ENCODE measurements around the gene RIC1. TPM values are rescaled to one million over a fixed set of nuclear protein-coding genes. Genes with fewer than 3 reads are reported as not detected.

The RIC1 gene
- total RNA-seq, 4 donors from 2014 or later, result 34.0 to 153 (median 37.3) TPM

DNA sequence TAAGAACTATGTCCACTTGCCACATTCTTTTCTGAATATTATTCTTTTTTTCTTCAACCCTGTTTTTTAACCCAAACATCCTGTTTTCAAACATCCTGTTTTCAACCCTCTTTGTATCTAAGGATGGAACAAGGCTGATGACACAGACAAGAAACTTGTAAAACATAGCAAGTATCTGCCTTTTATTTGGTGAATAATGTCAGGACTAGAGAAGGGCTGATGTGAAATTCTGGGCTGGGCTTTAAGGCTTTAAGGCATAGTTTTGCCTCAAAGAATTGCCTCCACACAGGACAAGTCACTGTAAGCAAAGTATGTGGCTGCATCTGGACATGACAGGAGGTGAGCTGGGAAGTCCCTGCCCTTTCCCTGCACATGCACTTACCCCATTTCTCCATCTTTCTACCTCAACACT is 42.5 kb upstream of the RIC1 start:
- in situ Hi-C loops (cut with MboI; ENCODE audit: low sequenced_read_pairs in 4 of 4), result loop anchor here in 3 of 4 donors (25.0 kb wide), 2 partner anchors 399 to 824 kb away; partner anchors contain the start of gene INSL6 (in 2 of the 3)

DNA sequence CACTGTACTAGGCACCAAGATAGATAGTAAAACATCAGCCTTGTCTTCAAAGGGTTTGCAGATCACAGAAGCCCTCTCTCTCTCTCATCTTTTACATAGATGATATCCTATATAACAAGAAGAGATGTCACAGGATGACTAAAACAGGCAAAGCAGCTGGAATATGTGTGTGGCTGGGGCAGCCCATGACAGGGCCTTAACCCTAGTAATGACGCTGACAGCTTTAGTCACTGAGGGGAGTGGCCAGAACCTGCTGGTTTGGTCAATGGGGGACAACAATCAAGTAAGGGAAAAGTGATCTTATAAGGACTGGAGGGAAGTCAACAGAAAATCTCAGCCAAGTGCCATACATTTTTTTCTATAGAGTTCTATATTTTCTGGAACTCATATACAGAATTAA is 41.9 kb upstream of the RIC1 start:
- ATAC-seq, result no peak
- Histone ChIP-seq H3K4me1 (peaks cover 0 to 7% of the 10 kb centered on the region in 2 donors), H3K36me3 (no peaks in the 10 kb centered on the region), H3K9me3 (no peaks in the 10 kb centered on the region), H3K27me3 (no peaks in the 10 kb centered on the region), H3K4me3 (no peak overlapping the region), H3K27ac (no peak overlapping the region)
- in situ Hi-C loops (cut with MboI; ENCODE audit: low sequenced_read_pairs in 4 of 4), result loop anchor here in 3 of 4 donors (25.0 kb wide), 2 partner anchors 400 to 825 kb away; partner anchors contain the start of gene INSL6 (in 2 of the 3)
- intact Hi-C loops (cut with DNase I; ENCODE audit: low total_unique reads), result no loop called here
- TF ChIP-seq, protein P1, sequence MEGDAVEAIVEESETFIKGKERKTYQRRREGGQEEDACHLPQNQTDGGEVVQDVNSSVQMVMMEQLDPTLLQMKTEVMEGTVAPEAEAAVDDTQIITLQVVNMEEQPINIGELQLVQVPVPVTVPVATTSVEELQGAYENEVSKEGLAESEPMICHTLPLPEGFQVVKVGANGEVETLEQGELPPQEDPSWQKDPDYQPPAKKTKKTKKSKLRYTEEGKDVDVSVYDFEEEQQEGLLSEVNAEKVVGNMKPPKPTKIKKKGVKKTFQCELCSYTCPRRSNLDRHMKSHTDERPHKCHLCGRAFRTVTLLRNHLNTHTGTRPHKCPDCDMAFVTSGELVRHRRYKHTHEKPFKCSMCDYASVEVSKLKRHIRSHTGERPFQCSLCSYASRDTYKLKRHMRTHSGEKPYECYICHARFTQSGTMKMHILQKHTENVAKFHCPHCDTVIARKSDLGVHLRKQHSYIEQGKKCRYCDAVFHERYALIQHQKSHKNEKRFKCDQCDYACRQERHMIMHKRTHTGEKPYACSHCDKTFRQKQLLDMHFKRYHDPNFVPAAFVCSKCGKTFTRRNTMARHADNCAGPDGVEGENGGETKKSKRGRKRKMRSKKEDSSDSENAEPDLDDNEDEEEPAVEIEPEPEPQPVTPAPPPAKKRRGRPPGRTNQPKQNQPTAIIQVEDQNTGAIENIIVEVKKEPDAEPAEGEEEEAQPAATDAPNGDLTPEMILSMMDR (IDR thresholded peaks at IDR 0.05 in 4 of 5, conservative IDR thresholded peaks at IDR 0.05 in 1 of 5), result no peak
- TF ChIP-seq POLR2A (IDR thresholded peaks at IDR 0.05), result no peak
- DNase-seq, result no peak

More for the DNA sequence above, 42.5 kb upstream of the RIC1 start:
- Histone ChIP-seq H3K27me3 (no peaks in the 10 kb centered on the region), H3K36me3 (no peaks in the 10 kb centered on the region), H3K9me3 (no peaks in the 10 kb centered on the region), H3K4me3 (no peak overlapping the region), H3K27ac (no peak overlapping the region), H3K4me1 (peaks cover 0 to 7% of the 10 kb centered on the region in 2 donors)
- TF ChIP-seq, protein P1 (IDR thresholded peaks at IDR 0.05 in 4 of 5, conservative IDR thresholded peaks at IDR 0.05 in 1 of 5), result no peak
- no peak for TF ChIP-seq POLR2A (IDR thresholded peaks at IDR 0.05)
- ATAC-seq (no peak), DNase-seq (no peak)
- intact Hi-C loops (cut with DNase I; ENCODE audit: low total_unique reads), result no loop called here

DNA sequence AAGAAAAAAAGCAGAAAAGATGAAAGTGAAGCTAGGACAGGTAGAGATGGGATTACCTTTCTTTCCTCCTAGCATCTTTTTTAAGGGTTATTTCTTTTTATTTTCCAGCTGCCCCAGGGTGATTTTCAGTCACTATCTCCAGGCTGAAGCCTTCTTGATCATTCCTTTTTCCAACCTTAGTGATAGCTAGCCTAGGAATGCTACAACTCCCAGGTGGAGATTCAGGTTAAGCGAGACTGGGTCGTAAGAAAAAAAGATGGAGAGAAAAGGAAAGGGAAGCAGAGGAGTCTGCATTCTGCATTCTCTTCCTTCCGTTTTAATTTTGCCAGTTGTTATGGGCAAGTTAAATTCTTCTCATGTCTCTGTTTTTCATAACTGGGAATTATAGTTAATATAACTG is 36.7 kb upstream of the RIC1 start:
- Histone ChIP-seq H3K4me1 (peaks cover 0 to 5% of the 10 kb centered on the region in 2 donors), H3K27ac (no peak overlapping the region), H3K9me3 (no peaks in the 10 kb centered on the region), H3K4me3 (no peak overlapping the region), H3K36me3 (no peaks in the 10 kb centered on the region), H3K27me3 (no peaks in the 10 kb centered on the region)
- no peak for TF ChIP-seq POLR2A (IDR thresholded peaks at IDR 0.05)
- TF ChIP-seq, protein P1 (IDR thresholded peaks at IDR 0.05 in 4 of 5, conservative IDR thresholded peaks at IDR 0.05 in 1 of 5), result no peak
- DNase-seq (no peak), ATAC-seq (no peak)
- in situ Hi-C loops (cut with MboI; ENCODE audit: low sequenced_read_pairs in 4 of 4) (loop anchor here (5.0 to 25.0 kb wide), 6 partner anchors 135 to 837 kb away; partner anchors contain the start of genes INSL6 (in 3 of the 4) and CD274 (in 1 of the 4)), intact Hi-C loops (cut with DNase I; ENCODE audit: low total_unique reads) (no loop called here)

DNA sequence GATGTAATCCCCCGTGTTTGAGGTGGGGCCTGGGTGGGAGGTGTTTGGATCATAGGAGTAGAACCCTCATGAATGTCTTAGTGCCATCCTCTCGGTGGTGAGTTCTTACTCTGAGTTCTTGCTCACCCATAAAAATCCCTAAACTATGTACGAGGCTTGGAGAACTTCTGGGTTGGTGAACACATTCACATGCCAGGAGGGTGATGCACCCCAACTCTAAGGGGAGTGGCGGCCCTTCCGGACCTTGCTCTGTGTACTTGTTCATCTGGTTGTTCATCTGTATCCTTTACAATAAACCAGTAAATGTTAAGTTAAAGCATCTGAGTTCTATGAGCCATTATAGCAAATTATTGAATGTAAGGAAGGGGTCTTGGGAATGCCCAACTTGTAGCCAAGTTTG is 36.0 kb upstream of the RIC1 start:
- Histone ChIP-seq H3K9me3 (no peaks in the 10 kb centered on the region), H3K36me3 (no peaks in the 10 kb centered on the region), H3K4me1 (peaks cover 0 to 5% of the 10 kb centered on the region in 2 donors), H3K27me3 (no peaks in the 10 kb centered on the region), H3K4me3 (no peak overlapping the region), H3K27ac (no peak overlapping the region)
- in situ Hi-C loops (cut with MboI; ENCODE audit: low sequenced_read_pairs in 4 of 4) (loop anchor here (5.0 to 25.0 kb wide), 6 partner anchors 136 to 838 kb away; partner anchors contain the start of genes INSL6 (in 3 of the 4) and CD274 (in 1 of the 4)), intact Hi-C loops (cut with DNase I; ENCODE audit: low total_unique reads) (no loop called here)
- ATAC-seq, result no peak
- DNase-seq, result no peak
- no peak for TF ChIP-seq POLR2A (IDR thresholded peaks at IDR 0.05)
- TF ChIP-seq, protein P1 (IDR thresholded peaks at IDR 0.05 in 4 of 5, conservative IDR thresholded peaks at IDR 0.05 in 1 of 5), result no peak
